ENCODE data around the gene ARVCF. TPM values are rescaled to one million over a fixed set of nuclear protein-coding genes. Genes with fewer than 3 reads are reported as not detected.

The ARVCF gene
- total and polyA plus RNA-seq, 2 donors (not counting 3 experiments of a cell fraction or from before 2014, with no cell fraction given) = 81.3 to 105 TPM

GRCh38 chr22:19993926-19994325, 22.7 kb downstream of the ARVCF start:
- FAIRE-seq (no peak), DNase-seq (ENCODE audit: low read depth, low spot score) (no peak)
- no TSS peak for BruUV-seq (replicated peaks)
- Histone ChIP-seq H3K9me3 (replicated peaks; ENCODE audit: control insufficient read depth, insufficient read depth, low read length) (no peaks in the 10 kb centered on the region), H2AFZ (ENCODE audit: low read depth, low read length) (no peak overlapping the region), H3K27me3 (ENCODE audit: control insufficient read depth in 2 of 2, insufficient read depth in 2 of 2, low read length in 2 of 2) (no peaks in the 10 kb centered on the region), H3K36me3 (ENCODE audit: control insufficient read depth in 2 of 2, extremely low read depth in 1 of 2, insufficient read depth in 2 of 2, low read length in 2 of 2) (no peaks in the 10 kb centered on the region), H4K20me1 (replicated peaks; ENCODE audit: control insufficient read depth, extremely low read depth, insufficient read depth, low read length) (no peaks in the 10 kb centered on the region), H3K4me1 (ENCODE audit: control insufficient read depth, extremely low read depth, insufficient read depth, low read length) (peaks cover 7% of the 10 kb centered on the region), H3K9ac (replicated peaks; ENCODE audit: extremely low read depth, insufficient read depth, low read length) (no peak overlapping the region), H3K4me3 (replicated peaks in 1 of 3; ENCODE audit: insufficient read depth in 1 of 3, low read depth in 1 of 3, low read length in 3 of 3) (no peak overlapping the region), H3K9me1 (replicated peaks; ENCODE audit: control insufficient read depth, extremely low read depth, insufficient read depth, low read length) (no peaks in the 10 kb centered on the region), H3K27ac (ENCODE audit: insufficient read depth, low read depth, low read length) (no peak overlapping the region), H3K4me2 (ENCODE audit: insufficient read depth, low read length) (no peak overlapping the region), H3K79me2 (ENCODE audit: control insufficient read depth, insufficient read depth, low read length) (no peaks in the 10 kb centered on the region)
- intact Hi-C loops (cut with micrococcal nuclease) = loop anchor here (2.0 kb wide), 1 partner anchor 19 kb away; no protein-coding TSS in a partner anchor
- dilution Hi-C loops (cut with MboI; ENCODE audit: extremely low pct_ligation_motif_present, low sequenced_read_pairs) = no loop called here
- CTCF ChIA-PET = no interaction called here
- TF ChIP-seq JUN (IDR thresholded peaks at IDR 0.05; ENCODE audit: borderline replicate concordance, insufficient read depth, insufficient read length, low read depth) = no peak
- TF ChIP-seq FOS (IDR thresholded peaks at IDR 0.05; ENCODE audit: borderline replicate concordance, insufficient read depth, low read length) = no peak
- TF ChIP-seq, protein P1, sequence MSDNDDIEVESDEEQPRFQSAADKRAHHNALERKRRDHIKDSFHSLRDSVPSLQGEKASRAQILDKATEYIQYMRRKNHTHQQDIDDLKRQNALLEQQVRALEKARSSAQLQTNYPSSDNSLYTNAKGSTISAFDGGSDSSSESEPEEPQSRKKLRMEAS (IDR thresholded peaks at IDR 0.05; ENCODE audit: insufficient read depth, insufficient read length) = no peak
- TF ChIP-seq GATA2 (IDR thresholded peaks at IDR 0.05; ENCODE audit: insufficient read depth, insufficient read length, low read depth, low read length) = no peak
- POLR2A ChIA-PET = no interaction called here

DNA sequence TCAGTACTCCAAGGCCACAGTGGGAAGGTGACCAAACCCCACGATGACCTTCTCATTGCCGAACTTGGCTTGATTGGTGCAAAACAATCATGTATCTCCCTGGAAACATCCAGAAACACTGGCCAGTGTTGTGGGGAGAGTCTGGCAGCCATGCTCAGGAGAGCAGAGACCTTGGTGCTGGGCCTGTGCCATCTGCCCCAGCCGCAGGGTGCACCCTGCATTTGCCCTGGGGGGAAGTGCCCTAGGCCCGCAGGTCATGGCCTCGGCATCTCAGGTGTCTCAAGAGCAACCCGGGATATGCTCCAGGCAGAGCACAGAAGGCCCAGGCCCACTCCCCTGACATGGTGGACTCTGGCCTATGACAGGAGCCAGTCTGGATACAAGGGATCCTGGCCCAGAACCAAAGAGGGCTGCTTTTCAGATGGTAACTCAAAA, 23.7 kb downstream of the ARVCF start:
- Histone ChIP-seq H3K4me2 (ENCODE audit: insufficient read depth, low read length) (no peak overlapping the region), H3K27ac (ENCODE audit: insufficient read depth, low read depth, low read length) (no peak overlapping the region), H3K36me3 (ENCODE audit: control insufficient read depth in 2 of 2, extremely low read depth in 1 of 2, insufficient read depth in 2 of 2, low read length in 2 of 2) (no peaks in the 10 kb centered on the region), H3K4me3 (replicated peaks in 1 of 3; ENCODE audit: insufficient read depth in 1 of 3, low read depth in 1 of 3, low read length in 3 of 3) (no peak overlapping the region), H3K79me2 (ENCODE audit: control insufficient read depth, insufficient read depth, low read length) (no peaks in the 10 kb centered on the region), H3K9me3 (replicated peaks; ENCODE audit: control insufficient read depth, insufficient read depth, low read length) (no peaks in the 10 kb centered on the region), H3K9ac (replicated peaks; ENCODE audit: extremely low read depth, insufficient read depth, low read length) (no peak overlapping the region), H3K27me3 (ENCODE audit: control insufficient read depth in 2 of 2, insufficient read depth in 2 of 2, low read length in 2 of 2) (no peaks in the 10 kb centered on the region), H3K4me1 (ENCODE audit: control insufficient read depth, extremely low read depth, insufficient read depth, low read length) (no peaks in the 10 kb centered on the region), H4K20me1 (replicated peaks; ENCODE audit: control insufficient read depth, extremely low read depth, insufficient read depth, low read length) (no peaks in the 10 kb centered on the region), H2AFZ (ENCODE audit: low read depth, low read length) (no peak overlapping the region), H3K9me1 (replicated peaks; ENCODE audit: control insufficient read depth, extremely low read depth, insufficient read depth, low read length) (no peaks in the 10 kb centered on the region)
- dilution Hi-C loops (cut with MboI; ENCODE audit: extremely low pct_ligation_motif_present, low sequenced_read_pairs) = no loop called here
- CTCF ChIA-PET = no interaction called here
- DNase-seq (ENCODE audit: low read depth, low spot score) = no peak
- TF ChIP-seq, protein P1 (IDR thresholded peaks at IDR 0.05; ENCODE audit: insufficient read depth, insufficient read length) = no peak
- TF ChIP-seq POLR2AphosphoS5 (IDR thresholded peaks at IDR 0.05; ENCODE audit: insufficient read depth, low read depth, low read length) (no peak), POLR2A (IDR thresholded peaks at IDR 0.05; ENCODE audit: low read depth, low read length) (no peak), EZH2 (IDR thresholded peaks at IDR 0.05; ENCODE audit: borderline replicate concordance, low read depth, low read length, severe bottlenecking) (no peak), GATA2 (IDR thresholded peaks at IDR 0.05; ENCODE audit: insufficient read depth, insufficient read length, low read depth, low read length) (no peak), JUN (IDR thresholded peaks at IDR 0.05; ENCODE audit: borderline replicate concordance, insufficient read depth, insufficient read length, low read depth) (no peak), MYC (IDR thresholded peaks at IDR 0.05; ENCODE audit: low read depth, low read length) (no peak), FOS (IDR thresholded peaks at IDR 0.05; ENCODE audit: borderline replicate concordance, insufficient read depth, low read length) (no peak), CTCF (IDR thresholded peaks at IDR 0.05; ENCODE audit: extremely low read depth in 1 of 2, insufficient read depth in 1 of 2, low read depth in 1 of 2, low read length in 2 of 2) (no peak)
- POLR2A ChIA-PET = no interaction called here
- FAIRE-seq = no peak
- intact Hi-C loops (cut with micrococcal nuclease) = no loop called here
- BruUV-seq (replicated peaks) = no TSS peak

Data from endothelial cell of umbilical vein (primary cell).